KMS-11 (cell line): Measurements from ENCODE around the gene ANAPC5.

ENCODE experiments used
- H2AFZ ChIP-seq: fragments of 200-600 bp; sonication (generic); 2 replicates; pipeline ENCODE4 v1.6.1; 2016; ENCODE audit warnings: antibody characterized with exemption, mixed run types, low read depth
- H3K27ac ChIP-seq: fragments of 200-600 bp; sonication (generic); 2 replicates; pipeline ENCODE4 v1.6.1; 2016; ENCODE audit warnings: mild to moderate bottlenecking, mixed run types
- H3K27me3 ChIP-seq: fragments of 200-600 bp; sonication (generic); 2 replicates; pipeline ENCODE4 v1.6.1; 2017; ENCODE audit warnings: mild to moderate bottlenecking, low read depth, mixed run types, moderate library complexity; ENCODE audit not compliant: insufficient read depth
- H3K36me3 ChIP-seq: fragments of 200-600 bp; sonication (generic); 2 replicates; pipeline ENCODE4 v1.6.1; 2017; ENCODE audit warnings: mild to moderate bottlenecking, mixed run types; ENCODE audit not compliant: insufficient read depth
- H3K4me1 ChIP-seq: fragments of 200-600 bp; sonication (generic); 2 replicates; pipeline ENCODE4 v1.6.1; 2016; ENCODE audit warnings: mild to moderate bottlenecking, low read depth, mixed run types; ENCODE audit not compliant: poor library complexity, severe bottlenecking
- H3K4me2 ChIP-seq: fragments of 200-600 bp; sonication (generic); 2 replicates; pipeline ENCODE4 v1.7.0; 2016; ENCODE audit warnings: mild to moderate bottlenecking, mixed run types
- H3K4me3 ChIP-seq: fragments of 200-600 bp; sonication (generic); IDR thresholded peaks from 2 replicates; pipeline ENCODE4 v1.6.1; 2017; ENCODE audit warnings: low read depth, low read length, mixed read lengths; ENCODE audit not compliant: insufficient read depth
- H3K79me2 ChIP-seq: fragments of 200-600 bp; sonication (generic); 2 replicates; pipeline ENCODE4 v1.6.1; 2016; ENCODE audit warnings: low read depth, mixed run types; ENCODE audit not compliant: insufficient read depth
- H3K9ac ChIP-seq: fragments of 200-600 bp; sonication (generic); 2 replicates; pipeline ENCODE4 v1.6.1; 2016; ENCODE audit warnings: mild to moderate bottlenecking, mixed run types
- H4K20me1 ChIP-seq: fragments of 200-600 bp; sonication (generic); 2 replicates; pipeline ENCODE4 v1.6.1; 2016; ENCODE audit warnings: mild to moderate bottlenecking, mixed run types; ENCODE audit not compliant: insufficient read depth
- CTCF ChIP-seq: fragments of 200-600 bp; sonication (generic); conservative IDR thresholded peaks from 2 replicates; pipeline ENCODE4 v1.6.1; 2017; ENCODE audit warnings: low read depth, mild to moderate bottlenecking, antibody characterized with exemption, low read length, moderate library complexity, mixed read lengths

ANAPC5 gene

DNA sequence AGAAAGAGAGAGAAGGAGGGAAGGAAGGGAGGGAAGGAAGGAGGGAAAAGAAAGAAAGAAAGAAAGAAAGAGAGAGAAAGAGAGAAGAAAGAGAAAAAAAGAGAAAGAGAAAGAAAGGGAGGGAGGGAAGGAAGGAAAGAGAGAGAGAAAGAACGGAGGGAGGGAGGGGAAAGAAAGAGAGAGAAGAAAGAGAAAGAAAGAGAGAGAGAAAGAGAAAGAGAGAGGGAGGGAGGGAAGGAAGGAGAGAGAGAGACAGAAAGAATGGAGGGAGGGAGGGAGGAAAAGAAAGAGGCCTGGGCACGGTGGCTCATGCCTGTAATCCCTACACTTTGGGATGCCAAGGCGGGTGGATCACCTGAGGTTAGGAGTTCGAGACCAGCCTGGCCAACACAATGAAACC, 5.1 kb upstream of the ANAPC5 start:
- no peak overlapping the region for H3K4me2 ChIP-seq
- H3K4me1 ChIP-seq = no peaks in the 10 kb centered on the region
- no peak for TF ChIP-seq CTCF
- H3K27ac ChIP-seq = no peak overlapping the region
- no peak overlapping the region for H2AFZ ChIP-seq
- H3K9ac ChIP-seq = no peak overlapping the region
- no peaks in the 10 kb centered on the region for H3K27me3 ChIP-seq
- no peaks in the 10 kb centered on the region for H3K79me2 ChIP-seq
- no peak overlapping the region for H3K4me3 ChIP-seq
- H3K36me3 ChIP-seq = no peaks in the 10 kb centered on the region
- H4K20me1 ChIP-seq = no peaks in the 10 kb centered on the region

GRCh38 chr12:121356657-121357056, 4.4 kb upstream of the ANAPC5 start:
- Histone ChIP-seq H3K4me2 (no peak overlapping the region), H3K36me3 (no peaks in the 10 kb centered on the region), H4K20me1 (no peaks in the 10 kb centered on the region), H3K27me3 (no peaks in the 10 kb centered on the region), H3K4me3 (no peak overlapping the region), H3K27ac (no peak overlapping the region), H3K79me2 (peaks cover 4% of the 10 kb centered on the region), H3K9ac (no peak overlapping the region), H2AFZ (no peak overlapping the region), H3K4me1 (no peaks in the 10 kb centered on the region)
- no peak for TF ChIP-seq CTCF

DNA sequence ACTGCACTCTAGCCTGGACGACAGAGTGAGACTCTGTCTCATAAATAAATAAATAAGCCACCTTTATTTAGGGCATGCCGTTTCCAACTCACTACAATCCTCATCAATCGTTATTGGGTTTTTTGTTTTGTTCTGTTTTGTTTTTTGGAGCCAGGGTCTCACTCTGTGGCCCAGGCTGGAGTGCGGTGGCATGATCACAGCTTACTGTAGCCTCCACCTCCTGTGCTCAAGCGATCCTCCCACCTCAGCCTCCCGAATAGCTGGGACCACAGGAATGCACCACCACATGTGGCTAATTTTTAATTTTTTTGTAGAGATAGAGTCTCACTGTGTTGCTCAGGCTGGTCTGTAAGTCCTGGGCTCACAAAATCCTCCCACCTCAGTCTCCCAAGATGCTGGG, 3.6 kb upstream of the ANAPC5 start:
- no peak overlapping the region for H3K4me2 ChIP-seq
- no peak overlapping the region for H2AFZ ChIP-seq
- no peaks in the 10 kb centered on the region for H3K27me3 ChIP-seq
- H3K27ac ChIP-seq = no peak overlapping the region
- peaks cover 3% of the 10 kb centered on the region for H3K4me1 ChIP-seq
- H3K36me3 ChIP-seq = no peaks in the 10 kb centered on the region
- H3K79me2 ChIP-seq = peaks cover 13% of the 10 kb centered on the region
- H3K4me3 ChIP-seq = no peak overlapping the region
- H4K20me1 ChIP-seq = no peaks in the 10 kb centered on the region
- H3K9ac ChIP-seq = no peak overlapping the region
- no peak for TF ChIP-seq CTCF

DNA sequence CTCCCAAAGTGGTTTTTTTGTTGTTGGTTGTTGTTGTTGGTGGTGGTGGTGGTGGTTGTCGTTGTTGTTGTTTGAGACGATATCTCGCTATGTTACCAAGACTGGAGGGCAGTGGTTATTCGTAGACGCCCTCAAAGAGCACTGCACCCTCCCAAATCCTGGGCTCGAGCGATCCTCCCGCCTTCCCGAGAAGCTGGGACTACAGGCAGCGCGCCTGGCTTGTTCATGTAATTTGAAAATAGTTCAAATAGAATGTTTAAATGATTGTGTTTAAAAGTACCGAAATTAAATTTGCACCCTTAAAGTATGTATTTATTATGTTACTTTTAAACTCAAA, 439 bp upstream of the ANAPC5 start:
- Histone ChIP-seq H3K79me2 (peaks cover 43% of the 10 kb centered on the region), H3K4me3 (no peak overlapping the region), H3K4me2 (peak overlapping the region; percentile 62), H3K36me3 (no peaks in the 10 kb centered on the region), H3K4me1 (peaks cover 6% of the 10 kb centered on the region), H3K27ac (peak overlapping the region; percentile 83; the same call in 1 of the 2 replicates), H3K9ac (peak overlapping the region; percentile 83; the same call in 1 of the 2 replicates), H4K20me1 (no peaks in the 10 kb centered on the region), H2AFZ (peak overlapping the region; percentile 83), H3K27me3 (no peaks in the 10 kb centered on the region)
- TF ChIP-seq CTCF = no peak

GRCh38 chr12:121346747-121347146, 5.5 kb downstream of the ANAPC5 start:
- no peaks in the 10 kb centered on the region for H4K20me1 ChIP-seq

More at GRCh38 chr12:121346747-121347146, 5.5 kb downstream of the ANAPC5 start:
- Histone ChIP-seq H3K4me3 (no peak overlapping the region), H3K4me1 (peaks cover 6% of the 10 kb centered on the region), H3K27ac (no peak overlapping the region), H3K9ac (no peak overlapping the region), H3K36me3 (no peaks in the 10 kb centered on the region), H3K4me2 (no peak overlapping the region), H3K79me2 (peaks cover 41% of the 10 kb centered on the region), H2AFZ (no peak overlapping the region), H3K27me3 (no peaks in the 10 kb centered on the region)
- no peak for TF ChIP-seq CTCF
